Measurements from ENCODE around the gene PTPRN2.
"Not testable (repeated sequence)": the region's sequence is repeated elsewhere in the genome, so short reads cannot be mapped to it uniquely, and the experiment has no call there.

Gene PTPRN2

DNA sequence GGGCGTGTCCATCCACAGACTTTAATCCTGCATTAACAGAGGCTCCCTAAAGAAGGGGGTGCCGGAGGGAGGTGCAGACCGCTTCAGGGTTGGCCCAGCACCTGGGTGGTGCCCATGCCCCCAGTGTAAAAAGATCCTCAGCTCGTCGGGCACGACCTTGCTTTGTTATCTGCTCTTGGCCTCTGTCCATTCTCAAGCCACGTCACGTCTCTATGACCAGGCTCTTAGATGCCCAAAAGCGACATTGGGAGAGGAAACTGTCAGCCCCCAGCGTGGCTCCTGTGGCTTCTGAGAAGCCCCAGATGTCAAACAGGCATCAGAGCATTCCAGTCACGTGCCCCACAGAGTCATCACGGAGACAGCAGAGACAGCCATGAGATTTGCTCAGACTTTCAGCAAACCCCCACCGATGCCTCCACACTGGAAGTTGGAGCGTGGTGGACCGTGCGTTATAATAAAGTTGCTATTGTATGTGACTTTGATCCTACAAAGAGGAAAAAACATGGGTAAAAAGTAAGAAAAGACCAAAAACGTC, 55.5 kb downstream of the PTPRN2 start:
- no peak for DNase-seq (ENCODE audit: low read depth in 2 of 2)

GRCh38 chr7:158531661-158532060, 56.0 kb downstream of the PTPRN2 start:
- DNase-seq (ENCODE audit: low read depth in 2 of 2) = no peak

- DNase-seq (ENCODE audit: low read depth in 2 of 2) = no peak
Measured at GRCh38 chr7:158530800-158531609, 56.6 kb downstream of the PTPRN2 start.

DNA sequence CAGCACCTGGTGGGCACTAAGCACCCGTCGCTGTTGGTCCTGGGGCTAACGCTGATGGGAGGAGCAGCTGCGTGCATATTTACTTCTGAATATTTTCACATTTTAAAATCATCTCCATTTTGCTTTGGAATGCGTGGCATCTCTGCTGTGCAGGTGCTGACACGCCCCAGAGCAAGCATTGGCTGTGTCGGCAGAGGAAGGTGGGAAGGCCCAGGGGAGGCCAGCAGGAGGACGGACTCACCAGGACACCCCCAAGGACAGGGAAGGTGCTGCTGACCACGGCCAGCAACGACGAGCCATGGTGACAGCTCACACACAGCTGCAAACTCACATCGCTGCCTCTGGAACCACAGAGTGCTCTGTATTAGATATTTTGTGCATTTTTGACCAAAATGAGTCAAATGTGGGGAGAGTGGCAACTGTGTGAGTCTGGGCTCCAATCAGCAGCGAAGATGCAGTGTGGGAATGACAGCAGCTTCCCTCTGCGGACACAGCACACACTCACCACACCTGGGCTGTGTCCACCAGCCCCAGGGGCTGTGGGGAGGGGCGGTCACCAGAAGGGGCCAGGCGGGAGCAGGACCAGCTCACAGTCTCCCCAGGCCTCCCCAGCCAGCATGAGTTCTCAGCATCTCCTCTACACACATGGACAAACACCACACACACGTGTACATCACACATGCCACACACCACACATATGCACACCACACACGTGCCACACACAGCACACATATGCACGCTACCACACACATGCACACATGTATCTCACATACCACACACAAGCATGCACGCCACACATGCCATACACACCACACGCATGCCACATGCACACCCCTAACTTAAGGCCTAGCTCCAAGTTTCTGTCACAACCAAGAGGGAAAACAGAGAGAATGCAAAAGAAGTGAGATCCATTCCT, 58.2 kb downstream of the PTPRN2 start:
- DNase-seq (ENCODE audit: low read depth in 2 of 2) = no peak

GRCh38 chr7:158527915-158528502, 59.6 kb downstream of the PTPRN2 start:
- DNase-seq (ENCODE audit: low read depth in 2 of 2) = no peak

DNA sequence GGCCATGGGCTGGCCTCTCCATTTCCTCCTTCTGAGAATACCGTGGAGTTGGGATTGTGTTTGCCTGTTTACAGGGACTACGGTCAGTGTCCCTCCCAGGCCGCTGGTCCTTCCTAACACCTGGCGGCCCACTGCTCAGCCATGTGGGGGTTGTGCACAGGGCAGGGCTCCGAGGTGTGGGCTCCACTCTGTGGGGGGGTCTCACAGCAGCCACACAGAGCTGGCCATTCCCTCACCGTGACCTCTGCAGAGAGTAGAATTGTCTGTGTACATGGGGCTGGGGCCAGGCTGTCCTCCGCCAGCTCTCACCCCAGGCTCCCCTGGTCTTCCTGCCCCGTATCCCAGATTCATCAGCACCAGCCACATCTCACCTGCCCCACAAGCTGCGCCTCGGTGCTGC, 60.1 kb downstream of the PTPRN2 start:
- no peak for DNase-seq (ENCODE audit: low read depth in 2 of 2)

- DNase-seq (ENCODE audit: low read depth in 2 of 2) = no peak
Measured at GRCh38 chr7:158527038-158527437, 60.6 kb downstream of the PTPRN2 start.

GRCh38 chr7:158526531-158526930, 61.1 kb downstream of the PTPRN2 start:
- no peak for DNase-seq (ENCODE audit: low read depth in 2 of 2)

DNA sequence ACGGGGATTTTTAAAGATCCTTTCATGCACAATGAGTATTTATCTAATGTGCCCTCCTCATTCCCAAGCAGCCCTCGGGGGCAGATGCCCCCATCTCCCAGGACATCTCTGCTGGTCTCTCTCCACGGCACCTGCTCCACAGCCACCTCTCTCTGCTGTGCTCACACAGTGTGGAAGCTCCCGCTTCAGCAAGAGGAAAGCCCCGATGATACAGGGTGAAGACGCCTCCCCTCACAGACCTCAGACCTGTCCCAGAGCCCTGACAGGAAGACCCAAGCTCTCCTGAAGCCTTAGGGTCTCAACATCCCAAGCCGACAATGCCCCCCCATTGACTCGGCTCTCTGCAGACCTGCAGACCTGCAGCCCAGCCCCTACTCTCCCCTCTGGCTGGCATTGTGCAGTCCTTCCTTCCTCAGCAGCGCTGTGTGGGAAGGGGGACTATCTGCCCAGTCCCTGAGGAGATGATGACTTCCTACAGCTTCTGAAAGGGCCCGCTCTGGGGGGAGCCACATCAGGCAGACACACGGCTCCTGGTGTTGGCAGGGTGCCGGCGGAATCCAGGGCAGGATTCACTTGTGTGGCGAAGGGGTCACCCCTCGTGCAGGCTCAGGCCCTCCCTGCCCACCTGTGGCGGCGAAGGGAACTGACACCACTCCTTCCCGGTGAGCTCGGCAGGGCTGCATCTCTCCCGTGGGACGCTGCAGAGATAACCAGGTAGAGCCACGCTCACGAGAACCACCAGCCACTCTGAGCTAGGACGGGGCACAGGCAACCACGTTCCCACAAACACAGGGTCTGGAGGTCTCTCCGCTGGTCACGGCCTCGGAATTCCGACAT, 61.8 kb downstream of the PTPRN2 start:
- DNase-seq (ENCODE audit: low read depth in 2 of 2) = no peak

DNA sequence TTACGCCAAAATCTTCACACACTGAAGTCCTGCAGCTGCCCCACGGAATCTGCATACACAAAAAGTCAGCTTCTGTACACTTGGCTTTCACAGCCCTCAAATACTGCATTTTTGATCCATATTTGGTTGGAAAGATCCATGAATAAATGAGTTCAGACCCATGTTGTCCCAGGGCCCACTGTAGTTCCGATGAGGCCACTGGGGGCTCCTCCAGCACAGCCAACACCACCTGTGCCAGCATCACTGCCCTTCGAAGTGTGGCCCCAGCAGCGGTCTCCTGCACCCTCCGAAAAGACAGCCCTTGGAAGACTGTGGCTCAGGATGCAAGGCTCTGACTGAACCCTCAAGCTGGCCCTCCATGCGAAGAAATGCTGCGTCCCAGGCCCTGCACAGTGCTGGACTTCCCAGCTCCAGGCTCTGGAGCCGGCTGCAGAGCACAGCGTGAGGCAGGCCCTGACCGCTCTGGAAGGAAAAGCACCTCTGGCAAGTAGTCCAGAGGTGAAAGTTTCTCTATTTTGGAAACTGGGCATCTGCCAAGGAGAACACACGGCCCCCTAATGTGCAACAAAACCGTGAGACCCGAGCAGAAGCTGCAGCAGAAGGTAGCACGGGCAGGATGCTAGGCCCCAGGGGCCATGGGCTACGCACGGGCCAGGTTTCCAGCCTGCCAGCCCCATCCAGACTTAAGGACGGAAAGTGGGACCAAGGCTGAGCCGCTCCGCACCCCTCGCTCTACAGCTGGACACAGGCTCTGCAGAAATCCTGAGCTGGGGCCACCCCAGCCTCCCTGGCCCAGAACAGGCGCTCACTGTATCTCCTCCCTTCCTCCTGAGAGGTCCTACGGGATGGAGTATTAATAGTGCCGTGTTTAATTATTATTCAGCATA, 62.6 kb downstream of the PTPRN2 start:
- no peak for DNase-seq (ENCODE audit: low read depth in 2 of 2)

DNA sequence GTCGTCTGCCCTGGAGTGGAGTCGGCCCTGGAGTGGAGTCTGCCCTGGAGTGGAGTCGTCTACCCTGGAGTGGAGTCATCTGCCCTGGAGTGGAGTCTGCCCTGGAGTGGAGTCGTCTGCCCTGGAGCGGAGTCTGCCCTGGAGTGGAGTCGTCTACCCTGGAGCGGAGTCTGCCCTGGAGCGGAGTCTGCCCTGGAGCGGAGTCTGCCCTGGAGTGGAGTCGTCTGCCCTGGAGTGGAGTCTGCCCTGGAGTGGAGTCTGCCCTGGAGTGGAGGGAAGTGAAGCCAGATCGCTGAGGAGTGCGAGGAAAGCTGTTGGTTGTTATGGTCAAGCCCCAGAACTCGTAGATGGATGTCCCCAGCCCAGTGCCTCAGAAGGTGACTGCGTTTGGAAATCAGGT, 63.3 kb downstream of the PTPRN2 start:
- DNase-seq (ENCODE audit: low read depth in 2 of 2) = not testable (repeated sequence)

DNA sequence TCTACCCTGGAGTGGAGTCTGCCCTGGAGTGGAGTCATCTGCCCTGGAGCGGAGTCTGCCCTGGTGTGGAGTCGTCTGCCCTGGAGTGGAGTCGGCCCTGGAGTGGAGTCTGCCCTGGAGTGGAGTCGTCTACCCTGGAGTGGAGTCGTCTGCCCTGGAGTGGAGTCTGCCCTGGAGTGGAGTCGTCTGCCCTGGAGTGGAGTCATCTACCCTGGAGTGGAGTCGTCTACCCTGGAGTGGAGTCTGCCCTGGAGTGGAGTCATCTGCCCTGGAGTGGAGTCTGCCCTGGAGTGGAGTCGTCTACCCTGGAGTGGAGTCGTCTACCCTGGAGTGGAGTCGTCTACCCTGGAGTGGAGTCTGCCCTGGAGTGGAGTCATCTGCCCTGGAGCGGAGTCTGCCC, 63.7 kb downstream of the PTPRN2 start:
- not testable (repeated sequence) for DNase-seq (ENCODE audit: low read depth in 2 of 2)

- not testable (repeated sequence) for DNase-seq (ENCODE audit: low read depth in 2 of 2)
Measured at GRCh38 chr7:158523165-158523856, 64.3 kb downstream of the PTPRN2 start.

DNA sequence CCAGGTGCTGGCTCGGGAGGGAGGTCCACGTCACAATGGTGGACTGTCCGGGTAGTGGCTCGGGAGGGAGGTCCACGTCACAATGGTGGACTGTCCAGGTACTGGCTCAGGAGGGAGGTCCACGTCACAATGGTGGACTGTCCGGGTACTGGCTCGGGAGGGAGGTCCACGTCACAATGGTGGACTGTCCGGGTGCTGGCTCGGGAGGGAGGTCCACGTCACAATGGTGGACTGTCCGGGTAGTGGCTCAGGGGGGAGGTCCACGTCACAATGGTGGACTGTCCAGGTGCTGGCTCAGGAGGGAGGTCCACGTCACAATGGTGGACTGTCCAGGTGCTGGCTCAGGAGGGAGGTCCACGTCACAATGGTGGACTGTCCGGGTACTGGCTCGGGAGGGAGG, 65.8 kb downstream of the PTPRN2 start:
- DNase-seq (ENCODE audit: low read depth in 2 of 2) = not testable (repeated sequence)

GRCh38 chr7:158520825-158521224, 66.8 kb downstream of the PTPRN2 start:
- no peak for DNase-seq (ENCODE audit: low read depth in 2 of 2)

DNA sequence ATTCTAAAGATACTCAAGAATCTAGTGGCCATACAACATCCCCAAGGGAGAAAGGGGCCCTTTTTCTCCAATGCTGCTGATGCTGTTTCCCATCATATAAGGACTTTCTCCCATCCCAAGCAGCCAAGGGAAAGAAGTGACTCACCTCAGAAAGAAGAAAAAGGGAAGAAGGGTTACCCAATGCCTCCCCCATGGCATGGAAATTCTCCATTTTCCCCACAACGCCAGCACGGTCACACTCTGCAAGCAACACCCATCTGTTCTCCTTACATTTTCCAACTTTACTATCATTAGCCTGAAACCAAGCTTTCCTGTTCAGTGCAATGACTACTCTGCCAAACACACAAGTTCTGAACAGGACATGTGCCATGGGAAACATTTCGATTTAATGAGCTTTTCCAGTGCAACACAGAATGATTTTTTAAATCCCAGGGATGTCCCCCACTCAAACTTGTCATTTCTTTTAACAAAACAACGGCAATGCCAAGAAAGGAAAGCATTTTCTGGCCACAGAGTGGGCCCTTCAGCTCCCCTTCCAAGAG, 67.9 kb downstream of the PTPRN2 start:
- DNase-seq (ENCODE audit: low read depth in 2 of 2) = no peak

DNA sequence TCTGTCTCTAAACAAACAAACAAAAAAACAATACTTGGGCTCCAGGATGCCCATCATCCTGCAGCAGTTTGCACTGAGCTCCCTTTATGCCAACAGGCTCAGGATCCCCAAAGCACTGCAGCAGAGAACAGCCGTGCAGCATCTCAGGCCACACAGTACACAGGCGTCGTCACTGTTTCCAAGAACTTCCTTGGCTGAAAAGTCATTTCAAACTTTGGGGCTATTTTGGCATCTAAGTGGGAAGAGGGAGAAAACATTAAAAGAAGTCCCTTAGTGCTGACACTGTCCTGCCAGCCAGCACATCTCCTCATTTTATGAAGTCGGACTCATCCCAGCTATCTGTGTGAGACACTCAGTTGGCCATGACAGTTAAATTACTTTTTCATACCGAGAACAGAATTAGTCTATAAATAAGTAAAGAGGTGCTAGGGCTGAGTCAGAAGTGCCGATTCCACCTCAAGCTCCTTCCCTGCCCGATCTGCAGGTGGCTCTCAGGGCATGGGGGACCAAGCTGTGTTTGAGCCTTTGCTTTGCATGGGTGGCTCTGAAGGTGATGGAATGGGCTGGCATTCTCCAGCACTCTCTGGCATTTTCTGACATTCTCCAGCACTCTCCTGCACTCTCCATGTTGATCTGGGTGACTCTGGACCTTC, 68.5 kb downstream of the PTPRN2 start:
- DNase-seq (ENCODE audit: low read depth in 2 of 2) = no peak

DNA sequence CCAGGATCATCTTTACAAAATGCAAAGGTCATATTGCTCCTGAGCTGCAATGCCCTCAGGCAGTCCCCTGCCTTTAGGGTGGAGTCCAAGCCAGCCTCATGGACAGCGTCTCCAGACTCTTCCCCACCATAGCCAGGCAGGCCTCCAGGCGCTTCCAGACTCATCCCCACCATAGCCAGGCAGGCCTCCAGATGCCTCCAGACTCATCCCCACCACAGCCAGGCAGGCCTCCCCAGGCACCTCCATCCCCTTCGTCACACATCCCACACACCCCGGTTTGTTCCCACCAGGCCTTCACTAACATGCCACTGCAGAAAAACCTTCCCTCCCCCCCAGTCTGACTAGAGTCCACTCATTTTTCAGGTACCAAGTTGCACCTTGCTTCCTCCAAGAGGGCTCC, 70.1 kb downstream of the PTPRN2 start:
- DNase-seq (ENCODE audit: low read depth in 2 of 2) = no peak

- no peak for DNase-seq (ENCODE audit: low read depth in 2 of 2)
Measured at GRCh38 chr7:158517072-158517471, 70.6 kb downstream of the PTPRN2 start.

Measured in stimulated activated CD8-positive, alpha-beta memory T cell treated with anti-CD3 and anti-CD28 coated beads, Interleukin-7, amount 100 ng/mL, for 1 hour (primary cell).